ENCODE results near the gene CFDP1. TPM values are rescaled to one million over a fixed set of nuclear protein-coding genes. Genes with fewer than 3 reads are reported as not detected.
"Not testable (repeated sequence)": the region's sequence is repeated elsewhere in the genome, so short reads cannot be mapped to it uniquely, and the experiment has no call there.

The CFDP1 gene
- total RNA-seq, 2 donors from 2014 or later = 29.1 to 49.5 TPM

DNA sequence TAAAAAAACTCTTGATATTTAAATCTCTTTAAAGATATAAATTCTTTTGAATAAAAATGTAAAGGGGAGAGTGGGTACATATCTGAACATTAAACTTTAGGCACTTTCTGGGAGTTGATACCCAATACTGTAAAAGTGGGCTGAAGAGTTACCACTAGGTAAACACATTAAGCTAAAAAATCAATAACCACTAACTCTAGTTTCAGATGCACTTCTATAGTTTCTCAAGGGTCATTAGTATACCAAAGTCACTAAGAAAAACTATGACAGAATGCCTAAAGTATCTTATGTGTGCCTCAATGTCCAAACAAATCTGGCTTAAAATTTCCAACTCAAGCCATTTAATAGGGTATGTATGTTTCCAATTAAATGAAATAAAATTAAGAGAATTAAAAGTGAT lies 13.1 kb upstream of the CFDP1 start:
- H3K36me3 Mint-ChIP-seq = no peaks in the 10 kb centered on the region
- no peak for ATAC-seq
- no peaks in the 10 kb centered on the region for H3K9me3 Mint-ChIP-seq
- H3K27ac Mint-ChIP-seq = no peak overlapping the region
- no peak for DNase-seq (ENCODE audit: low spot score)
- peaks cover 0 to under 1% of the 10 kb centered on the region in 2 donors for H3K4me1 Mint-ChIP-seq (ENCODE audit: low read depth in 2 of 2)
- H3K27me3 Mint-ChIP-seq = no peaks in the 10 kb centered on the region
- no peak overlapping the region for H3K4me3 Mint-ChIP-seq

DNA sequence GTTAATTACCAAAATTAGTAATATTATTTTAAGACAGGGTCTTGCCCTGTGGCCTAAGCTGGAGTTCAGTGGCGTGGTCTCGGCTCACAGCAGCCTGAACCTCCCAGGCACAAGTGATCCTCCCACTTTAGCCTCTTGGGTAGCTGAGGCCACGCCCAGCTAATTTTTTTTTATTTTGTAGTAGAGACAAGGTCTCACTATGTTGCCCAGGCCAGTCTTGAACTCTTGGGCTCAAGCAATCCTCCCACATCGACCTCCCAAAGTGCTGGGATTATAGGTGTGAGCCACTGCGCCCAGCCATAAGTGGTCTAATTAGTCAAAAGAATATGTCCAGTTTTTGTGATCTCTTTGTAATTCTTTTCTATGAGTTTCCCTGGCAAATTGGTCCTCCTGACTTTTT lies 12.0 kb upstream of the CFDP1 start:
- no peak overlapping the region for H3K4me3 Mint-ChIP-seq
- no peaks in the 10 kb centered on the region for H3K9me3 Mint-ChIP-seq
- H3K36me3 Mint-ChIP-seq = no peaks in the 10 kb centered on the region
- H3K27ac Mint-ChIP-seq = no peak overlapping the region
- no peaks in the 10 kb centered on the region for H3K27me3 Mint-ChIP-seq
- ATAC-seq (no peak), DNase-seq (ENCODE audit: low spot score) (no peak)
- no peaks in the 10 kb centered on the region for H3K4me1 Mint-ChIP-seq (ENCODE audit: low read depth in 2 of 2)

DNA sequence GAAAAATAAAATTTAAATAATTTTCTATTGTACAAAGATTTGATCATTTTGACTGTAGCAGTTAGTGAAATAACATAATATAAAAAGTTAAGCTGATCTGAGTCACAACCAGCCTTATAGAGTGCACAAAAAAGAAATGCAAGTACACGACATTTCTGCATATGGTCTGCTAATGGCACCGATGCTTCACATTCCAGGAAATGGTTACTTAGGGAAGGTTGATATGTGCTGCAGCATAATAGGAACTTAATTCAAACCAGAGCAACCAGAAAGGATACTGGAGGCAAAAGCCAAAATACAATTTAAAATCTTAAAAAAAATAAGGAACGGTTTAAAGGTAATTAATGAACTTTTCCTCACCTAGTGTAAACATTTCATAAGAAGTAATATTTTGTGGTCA lies 10.0 kb upstream of the CFDP1 start:
- no peaks in the 10 kb centered on the region for H3K27me3 Mint-ChIP-seq
- peaks cover 0 to 3% of the 10 kb centered on the region in 2 donors for H3K4me1 Mint-ChIP-seq (ENCODE audit: low read depth in 2 of 2)
- no peak overlapping the region for H3K27ac Mint-ChIP-seq
- H3K9me3 Mint-ChIP-seq = no peaks in the 10 kb centered on the region
- H3K4me3 Mint-ChIP-seq = no peak overlapping the region
- DNase-seq (ENCODE audit: low spot score) = no peak
- ATAC-seq = no peak
- H3K36me3 Mint-ChIP-seq = no peaks in the 10 kb centered on the region

DNA sequence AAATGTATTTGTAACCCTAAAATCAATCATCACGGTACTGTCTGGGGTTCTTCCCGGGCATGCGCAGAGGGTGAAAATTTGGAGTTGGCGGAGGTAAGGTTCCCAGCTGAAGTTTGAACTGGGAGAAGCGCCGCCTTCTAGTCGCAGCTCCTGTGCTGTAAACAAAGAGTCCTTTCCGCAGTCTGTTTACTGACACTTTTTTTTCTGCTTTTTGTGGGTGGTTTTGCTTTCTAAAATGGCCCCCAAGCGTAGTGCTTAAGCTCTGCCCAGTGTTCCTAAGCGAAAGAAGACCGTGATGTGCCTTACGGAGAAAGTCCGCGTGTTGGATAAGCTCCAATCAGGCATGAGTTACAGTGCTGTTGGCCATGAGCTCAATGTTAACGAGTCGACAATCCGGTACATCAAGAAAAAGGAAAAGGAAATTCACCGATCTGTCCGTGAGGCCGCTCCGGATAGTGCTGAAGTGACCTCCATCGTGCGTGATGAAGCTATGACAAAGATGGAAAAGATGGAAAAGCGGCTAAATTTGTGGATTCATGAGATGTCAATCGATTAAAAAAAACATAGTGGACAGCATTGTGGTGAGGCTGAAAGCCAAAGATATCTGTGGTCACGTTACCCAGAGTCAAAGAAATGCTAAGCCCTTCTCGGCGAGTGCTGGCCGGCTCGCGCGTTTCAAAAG lies 570 bp upstream of the CFDP1 start:
- peaks cover 5% of the 10 kb centered on the region for H3K36me3 Mint-ChIP-seq
- H3K4me3 Mint-ChIP-seq = peak overlapping the region; percentile 95
- peak; percentile 76 to 81 for ATAC-seq
- no peaks in the 10 kb centered on the region for H3K27me3 Mint-ChIP-seq
- peak; percentile 74 for DNase-seq (ENCODE audit: low spot score)
- peaks cover 18 to 23% of the 10 kb centered on the region in 2 donors for H3K4me1 Mint-ChIP-seq (ENCODE audit: low read depth in 2 of 2)
- H3K27ac Mint-ChIP-seq = peak overlapping the region; percentile 88 to 94
- H3K9me3 Mint-ChIP-seq = no peaks in the 10 kb centered on the region

DNA sequence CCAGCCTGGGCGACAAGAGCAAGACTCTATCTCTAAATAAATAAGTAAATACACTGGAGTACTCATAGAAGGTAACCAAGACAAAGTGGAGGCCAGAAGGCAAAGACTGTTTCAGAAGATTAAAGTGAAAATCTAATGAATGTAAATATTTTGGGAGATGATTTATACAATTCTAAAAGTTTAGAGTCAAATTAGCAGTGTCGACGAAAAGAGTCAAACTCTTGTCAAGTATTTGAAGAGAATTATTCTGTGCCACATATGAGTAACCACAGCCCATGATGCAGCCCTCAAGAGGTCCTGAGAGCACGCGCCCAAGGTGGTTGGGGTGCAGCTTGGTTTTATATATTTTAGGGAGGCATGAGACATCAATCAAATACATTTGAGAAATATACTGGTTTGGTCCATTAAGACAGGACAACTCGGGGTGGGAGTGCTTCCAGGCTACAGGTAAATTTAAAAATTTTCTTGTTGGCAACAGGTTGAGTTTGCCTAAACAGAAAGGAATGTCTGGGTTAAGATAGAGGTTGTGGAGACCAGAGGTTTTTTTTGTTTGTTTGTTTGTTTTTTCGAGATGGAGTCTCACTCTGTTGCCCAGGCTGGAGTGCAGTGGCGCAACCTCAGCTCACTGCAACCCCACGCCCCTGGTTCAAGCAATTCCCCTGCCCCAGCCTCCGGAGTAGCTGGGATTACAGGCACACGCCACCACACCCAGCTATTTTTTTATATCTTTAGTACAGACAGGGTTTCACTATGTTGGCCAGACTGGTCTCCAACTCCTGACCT lies 3.5 kb downstream of the CFDP1 start:
- no peak for ATAC-seq
- Mint-ChIP-seq H3K27ac (no peak overlapping the region), H3K36me3 (peaks cover 5% of the 10 kb centered on the region), H3K4me3 (no peak overlapping the region), H3K4me1 (ENCODE audit: low read depth in 2 of 2) (peaks cover 22 to 28% of the 10 kb centered on the region in 2 donors), H3K9me3 (no peaks in the 10 kb centered on the region), H3K27me3 (no peaks in the 10 kb centered on the region)
- DNase-seq (ENCODE audit: low spot score) = no peak

DNA sequence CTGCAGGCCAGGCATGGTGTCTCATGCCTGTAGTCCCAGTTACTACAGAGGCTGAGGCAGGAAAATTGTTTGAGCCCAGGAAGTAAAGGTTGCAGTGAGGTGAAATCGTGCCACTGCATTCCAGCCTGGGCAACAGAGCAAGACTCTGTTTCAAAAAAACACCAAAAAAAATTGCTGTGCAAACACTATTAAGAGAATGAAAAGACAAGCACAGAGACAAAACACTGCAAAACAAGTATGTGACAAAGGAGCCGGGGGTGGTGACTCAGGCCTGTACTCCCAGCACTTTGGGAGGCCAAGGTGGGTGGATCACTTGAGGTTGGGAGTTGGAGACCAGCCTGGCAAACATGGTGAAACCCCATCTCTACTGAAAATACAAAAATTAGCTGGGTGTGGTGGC lies 6.8 kb downstream of the CFDP1 start:
- peaks cover 12 to 13% of the 10 kb centered on the region in 2 donors for H3K4me1 Mint-ChIP-seq (ENCODE audit: low read depth in 2 of 2)
- H3K36me3 Mint-ChIP-seq; H3K27me3 Mint-ChIP-seq; H3K27ac Mint-ChIP-seq; H3K9me3 Mint-ChIP-seq; DNase-seq (ENCODE audit: low spot score); H3K4me3 Mint-ChIP-seq; ATAC-seq: not testable (repeated sequence)

DNA sequence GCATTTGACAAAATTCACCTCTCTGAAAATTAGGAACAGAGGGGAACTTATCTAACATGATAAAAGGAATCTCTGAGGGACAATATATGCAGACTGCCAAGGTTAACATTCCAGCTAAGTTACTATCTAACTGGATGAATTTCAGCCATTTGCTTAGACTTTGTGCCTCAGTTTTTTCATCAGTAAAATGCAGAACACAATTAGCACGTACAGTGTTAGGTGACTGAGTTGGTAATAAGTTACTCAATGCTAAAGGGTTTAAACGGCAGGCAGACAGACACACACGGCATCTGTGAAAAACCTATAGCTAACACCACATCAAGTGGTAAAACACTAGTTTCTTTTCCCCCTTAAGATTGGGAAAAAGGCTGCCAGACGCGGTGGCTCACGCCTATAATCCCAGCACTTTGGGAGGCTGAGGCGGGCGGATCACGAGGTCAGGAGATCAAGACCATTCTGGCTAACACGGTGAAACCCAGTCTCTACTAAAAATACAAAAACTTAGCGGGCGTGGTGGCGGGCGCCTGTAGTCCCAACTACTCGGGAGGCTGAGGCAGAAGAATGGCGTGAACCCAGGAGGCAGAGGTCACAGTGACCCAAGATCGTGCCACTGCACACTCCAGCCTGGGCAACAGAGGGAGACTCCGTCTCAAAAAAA lies 9.1 kb downstream of the CFDP1 start:
- not testable (repeated sequence) for H3K36me3 Mint-ChIP-seq; ATAC-seq; DNase-seq (ENCODE audit: low spot score); H3K9me3 Mint-ChIP-seq; H3K27me3 Mint-ChIP-seq; H3K27ac Mint-ChIP-seq; H3K4me3 Mint-ChIP-seq
- H3K4me1 Mint-ChIP-seq (ENCODE audit: low read depth in 2 of 2) = peaks cover 13 to 15% of the 10 kb centered on the region in 2 donors

DNA sequence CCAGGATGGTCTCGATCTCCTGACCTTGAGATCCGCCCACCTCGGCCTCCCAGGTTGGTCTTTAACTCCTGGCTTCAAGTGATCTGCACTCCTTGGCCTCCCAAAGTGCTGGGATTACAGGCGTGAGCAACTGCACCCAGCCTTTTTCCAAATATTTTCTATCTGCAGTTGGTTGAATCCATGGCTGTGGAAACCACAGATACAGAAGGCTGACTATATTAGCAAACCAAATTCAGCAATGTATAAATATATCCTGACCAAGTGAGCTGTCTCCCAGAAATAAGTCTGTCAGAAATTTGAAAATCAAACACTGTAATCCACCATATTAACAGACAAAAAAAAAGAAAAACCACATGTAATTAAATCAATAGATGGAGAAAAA lies 9.6 kb downstream of the CFDP1 start:
- H3K36me3 Mint-ChIP-seq = no peaks in the 10 kb centered on the region
- no peak overlapping the region for H3K27ac Mint-ChIP-seq

DNA sequence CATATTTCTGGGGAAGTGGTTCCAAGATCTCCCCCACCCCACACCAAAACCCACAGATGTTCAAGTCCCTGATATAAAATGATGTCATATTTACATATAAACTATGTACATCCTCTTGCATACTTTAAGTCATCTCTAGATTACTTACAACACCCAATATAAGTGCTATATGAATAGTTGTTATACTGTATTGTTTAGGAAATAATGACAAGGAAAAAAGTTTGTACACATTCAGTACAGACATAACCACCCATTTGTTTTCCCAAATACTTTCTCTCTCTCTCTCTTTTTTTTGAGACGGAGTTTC lies 11.5 kb downstream of the CFDP1 start:
- DNase-seq (ENCODE audit: low spot score) = no peak
- Mint-ChIP-seq H3K27ac (peak overlapping the region in 1 of 2 donors; percentile 65), H3K9me3 (no peaks in the 10 kb centered on the region), H3K27me3 (no peaks in the 10 kb centered on the region), H3K4me1 (ENCODE audit: low read depth in 2 of 2) (peaks cover 9 to 15% of the 10 kb centered on the region in 2 donors), H3K36me3 (no peaks in the 10 kb centered on the region), H3K4me3 (no peak overlapping the region)
- no peak for ATAC-seq

More for the DNA sequence above, 9.6 kb downstream of the CFDP1 start:
- Mint-ChIP-seq H3K4me1 (ENCODE audit: low read depth in 2 of 2) (peaks cover 13 to 15% of the 10 kb centered on the region in 2 donors), H3K9me3 (no peaks in the 10 kb centered on the region), H3K4me3 (no peak overlapping the region), H3K27me3 (no peaks in the 10 kb centered on the region)
- ATAC-seq (no peak), DNase-seq (ENCODE audit: low spot score) (no peak)

DNA sequence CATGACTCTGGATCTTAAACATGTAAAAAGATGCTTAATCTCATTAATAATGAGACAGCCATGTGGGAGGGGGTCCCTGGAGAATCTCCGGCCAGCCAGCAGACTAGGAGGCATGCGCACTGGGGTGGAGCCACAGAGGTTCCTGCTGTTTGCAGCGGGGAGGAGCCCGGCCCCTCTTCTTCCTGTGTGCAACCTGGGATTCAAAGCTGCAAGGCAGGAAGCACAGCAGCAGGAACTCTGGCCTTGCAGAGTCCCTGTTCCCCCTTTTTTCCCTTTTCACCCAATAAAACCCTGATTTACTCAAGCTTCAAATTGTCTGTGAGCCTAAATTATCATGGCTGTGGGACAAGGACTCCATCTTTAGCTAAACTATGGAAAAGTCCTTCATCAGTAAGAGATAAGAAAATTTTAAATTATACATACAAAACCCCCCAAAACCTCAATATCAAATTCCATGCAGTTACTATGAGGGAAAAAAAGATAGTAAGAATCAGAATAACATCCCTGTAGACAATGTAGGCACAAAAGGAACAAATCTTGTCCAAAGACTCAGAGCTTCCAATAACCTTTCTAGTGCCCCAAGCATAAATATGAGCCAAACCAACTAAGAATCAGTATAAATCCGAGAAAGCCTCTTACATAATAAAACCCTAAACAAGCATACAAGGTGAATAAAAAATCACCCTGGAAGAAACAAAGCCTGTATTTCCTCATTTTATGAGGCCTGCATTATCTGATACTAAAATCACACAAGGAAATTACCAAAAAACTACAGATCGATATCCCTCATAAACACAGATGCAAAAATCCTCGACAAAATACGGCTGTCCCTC lies 12.1 kb downstream of the CFDP1 start:
- DNase-seq (ENCODE audit: low spot score) = no peak
- no peaks in the 10 kb centered on the region for H3K9me3 Mint-ChIP-seq
- H3K4me3 Mint-ChIP-seq = no peak overlapping the region
- peaks cover 9 to 15% of the 10 kb centered on the region in 2 donors for H3K4me1 Mint-ChIP-seq (ENCODE audit: low read depth in 2 of 2)
- H3K27ac Mint-ChIP-seq = peak overlapping the region in 1 of 2 donors; percentile 65
- ATAC-seq = peak in 1 of 2 donors; percentile 55
- no peaks in the 10 kb centered on the region for H3K27me3 Mint-ChIP-seq
- no peaks in the 10 kb centered on the region for H3K36me3 Mint-ChIP-seq

DNA sequence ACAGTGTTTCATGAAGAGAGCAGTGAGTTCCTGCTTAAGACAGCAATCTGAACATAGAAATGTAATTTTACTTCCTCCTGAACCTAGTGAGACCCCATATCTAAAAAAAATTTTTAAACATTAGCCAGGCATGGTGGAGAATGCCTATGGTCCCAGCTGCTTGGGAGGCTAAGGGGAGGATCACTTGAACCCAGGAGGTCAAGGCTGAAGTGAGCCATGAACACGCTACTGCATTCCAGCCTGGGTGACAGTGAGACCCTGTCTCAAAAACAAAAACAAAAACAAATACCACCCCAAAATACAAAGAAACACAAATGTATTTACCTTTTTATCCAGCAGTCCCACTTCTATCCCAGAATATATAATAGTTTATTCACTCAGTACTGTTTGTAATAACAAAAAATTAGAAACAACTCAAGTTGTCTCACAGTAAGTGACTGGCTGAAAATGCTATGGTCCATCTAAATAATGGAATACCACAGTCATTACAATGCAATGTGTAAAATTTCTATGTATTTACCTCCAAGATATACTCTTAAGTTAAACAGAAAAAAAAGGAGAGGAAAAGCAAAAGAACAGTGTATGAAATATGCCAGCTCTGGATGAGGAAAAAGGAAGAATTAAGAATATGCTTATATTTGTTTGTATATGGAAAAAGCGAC lies 16.3 kb downstream of the CFDP1 start:
- DNase-seq (ENCODE audit: low spot score) = no peak
- Mint-ChIP-seq H3K4me1 (ENCODE audit: low read depth in 2 of 2) (peaks cover 9 to 24% of the 10 kb centered on the region in 2 donors), H3K27ac (no peak overlapping the region), H3K36me3 (peaks cover 6% of the 10 kb centered on the region), H3K27me3 (no peaks in the 10 kb centered on the region), H3K9me3 (no peaks in the 10 kb centered on the region), H3K4me3 (no peak overlapping the region)
- no peak for ATAC-seq

DNA sequence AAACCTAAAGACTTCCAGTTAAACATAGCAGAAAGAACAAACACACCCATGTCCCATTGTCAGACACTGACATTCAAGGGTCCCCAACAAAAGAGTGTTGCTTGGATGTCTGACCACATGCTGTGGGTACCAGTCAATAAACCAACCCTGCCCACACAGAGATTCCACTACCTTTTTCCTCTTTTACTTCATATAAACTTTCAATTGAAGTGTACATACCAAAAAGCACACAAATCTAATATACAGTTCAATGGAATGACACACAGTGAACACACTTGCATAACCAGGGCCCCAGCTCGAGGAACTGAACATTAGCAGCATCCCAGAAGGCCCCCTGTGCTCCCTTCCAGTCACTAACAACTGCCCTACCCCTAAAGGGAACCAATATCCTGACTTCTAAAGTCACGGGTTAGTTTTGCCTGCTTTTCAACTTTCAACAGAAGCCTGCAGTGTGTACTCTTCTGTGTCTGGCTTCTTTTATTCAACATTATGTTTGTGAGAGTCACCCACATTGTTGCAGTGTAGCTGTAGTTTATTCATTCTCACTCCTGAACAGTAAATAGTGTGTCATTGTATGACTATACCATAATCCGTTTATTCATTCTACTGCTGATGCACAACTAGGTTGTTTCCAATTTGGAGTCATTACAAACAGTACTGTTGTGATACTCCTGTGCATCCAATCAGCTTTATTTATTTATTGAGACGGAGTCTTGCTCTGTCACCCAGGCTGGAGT lies 18.0 kb downstream of the CFDP1 start:
- no peak overlapping the region for H3K4me3 Mint-ChIP-seq
- H3K4me1 Mint-ChIP-seq (ENCODE audit: low read depth in 2 of 2) = peaks cover 2 to 15% of the 10 kb centered on the region in 2 donors
- no peaks in the 10 kb centered on the region for H3K9me3 Mint-ChIP-seq
- peaks cover 6% of the 10 kb centered on the region for H3K36me3 Mint-ChIP-seq
- no peaks in the 10 kb centered on the region for H3K27me3 Mint-ChIP-seq
- ATAC-seq = peak in 1 of 2 donors; percentile 33
- H3K27ac Mint-ChIP-seq = peak overlapping the region in 1 of 2 donors; percentile 55
- no peak for DNase-seq (ENCODE audit: low spot score)
